GM18858 (cell line): ENCODE results near the gene GRIA2.
"Not testable (repeated sequence)": the region's sequence is repeated elsewhere in the genome, so short reads cannot be mapped to it uniquely, and the experiment has no call there.

ENCODE experiments used
- ATAC-seq: cut with Tn5 transposase; IDR thresholded peaks from one replicate; pipeline ENCODE4 v1.9.1; 2021; ENCODE audit not compliant: unreplicated experiment

Gene GRIA2

DNA sequence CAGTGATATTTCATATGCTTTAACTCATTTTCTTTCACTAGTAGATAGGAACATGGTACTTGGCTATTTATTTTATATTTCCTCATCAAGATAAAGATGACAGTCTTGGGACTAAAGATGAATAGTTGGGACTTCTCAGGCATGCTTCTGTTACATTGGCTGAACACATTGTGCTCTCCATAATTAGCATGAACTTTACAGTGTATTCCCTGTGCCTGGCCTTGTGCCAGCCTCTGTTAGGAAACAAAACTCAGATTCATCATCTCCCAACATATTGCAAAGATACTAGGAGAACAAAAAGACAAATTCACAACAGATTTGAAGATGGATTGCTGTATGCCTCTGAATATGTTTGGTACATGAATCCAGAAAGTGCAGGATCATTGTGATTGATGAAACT, 26.4 kb downstream of the GRIA2 start:
- no peak for ATAC-seq

DNA sequence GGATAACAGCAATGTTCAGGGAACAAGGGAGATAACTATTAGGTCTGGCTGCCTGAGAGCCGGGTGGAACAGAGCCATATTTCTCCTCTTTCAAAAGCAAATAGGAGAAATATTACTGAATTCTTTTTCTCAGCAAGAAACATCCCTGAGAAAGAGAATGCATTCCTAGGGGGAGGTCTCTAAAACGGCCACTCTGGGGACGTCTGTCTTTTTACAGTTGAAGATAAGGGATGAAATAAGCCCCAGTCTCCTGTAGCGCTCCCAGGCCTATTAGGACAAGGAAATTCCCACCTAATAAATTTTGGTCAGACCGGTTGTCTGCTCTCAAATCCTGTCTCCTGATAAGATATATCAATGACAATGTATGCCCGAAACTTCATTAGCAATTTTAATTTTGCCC, 37.6 kb downstream of the GRIA2 start:
- ATAC-seq, result not testable (repeated sequence)

DNA sequence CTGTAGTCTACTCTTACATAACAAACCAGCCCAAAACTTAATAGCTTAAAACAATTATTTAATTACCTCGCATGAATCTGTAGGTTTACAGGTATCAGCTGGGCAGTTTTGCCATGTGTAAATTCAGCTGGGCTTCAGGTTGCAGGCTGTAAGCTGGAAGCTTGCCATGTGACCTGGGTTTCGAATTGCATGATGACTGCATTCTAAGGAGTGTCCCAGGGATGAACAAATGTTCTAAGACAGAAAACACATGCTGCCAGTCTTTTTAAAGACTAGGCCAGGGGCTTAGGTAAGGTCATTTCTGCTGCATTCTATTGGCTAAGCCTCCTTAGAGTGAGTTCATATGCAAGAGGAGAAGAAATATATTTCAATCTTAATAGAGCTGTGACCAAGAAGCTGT, 44.8 kb downstream of the GRIA2 start:
- no peak for ATAC-seq

- ATAC-seq, result no peak
These were observed 49.6 kb downstream of the GRIA2 start for GRCh38 chr4:157270108-157270507.

GRCh38 chr4:157270552-157270951, 50.0 kb downstream of the GRIA2 start:
- ATAC-seq, result no peak

DNA sequence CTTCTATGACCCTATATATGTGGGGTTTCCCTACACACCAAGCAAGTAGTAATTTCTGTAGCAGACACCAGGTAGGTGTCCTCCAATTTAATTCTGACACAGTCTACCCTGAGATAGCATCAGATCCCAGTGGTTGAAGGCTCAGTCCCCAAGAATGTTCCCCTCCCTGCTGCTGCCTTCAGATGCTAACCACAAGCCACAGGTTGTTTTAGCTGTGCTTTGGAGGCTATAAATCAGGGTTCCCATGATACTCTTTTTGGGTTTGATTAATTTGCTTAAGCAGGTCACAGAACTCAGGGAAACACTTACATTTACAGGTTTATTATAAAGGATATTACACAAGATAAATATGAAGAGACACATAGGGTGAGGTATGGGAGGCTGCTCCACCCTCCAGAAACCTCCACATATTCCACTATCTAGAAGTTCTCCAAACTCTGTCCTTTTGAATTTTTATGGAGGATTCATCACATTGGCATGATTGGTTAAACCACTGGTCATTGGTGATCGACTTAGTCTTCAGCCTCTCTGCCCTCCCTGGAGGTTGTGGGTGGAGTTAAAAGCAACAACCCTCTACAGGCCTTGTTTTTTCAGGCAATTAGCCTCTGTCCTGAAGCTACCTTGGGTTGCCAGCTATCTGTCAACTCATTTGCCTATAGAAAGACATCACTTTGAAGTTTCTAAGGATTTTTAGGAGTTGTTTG, 50.8 kb downstream of the GRIA2 start:
- ATAC-seq, result no peak

- no peak for ATAC-seq
These were observed 60.1 kb downstream of the GRIA2 start for GRCh38 chr4:157280673-157281072.

- no peak for ATAC-seq
These were observed 61.5 kb downstream of the GRIA2 start for GRCh38 chr4:157282019-157282418.

- ATAC-seq, result no peak
These were observed 66.9 kb downstream of the GRIA2 start for GRCh38 chr4:157287445-157287844.

GRCh38 chr4:157290622-157291021, 70.1 kb downstream of the GRIA2 start:
- no peak for ATAC-seq

DNA sequence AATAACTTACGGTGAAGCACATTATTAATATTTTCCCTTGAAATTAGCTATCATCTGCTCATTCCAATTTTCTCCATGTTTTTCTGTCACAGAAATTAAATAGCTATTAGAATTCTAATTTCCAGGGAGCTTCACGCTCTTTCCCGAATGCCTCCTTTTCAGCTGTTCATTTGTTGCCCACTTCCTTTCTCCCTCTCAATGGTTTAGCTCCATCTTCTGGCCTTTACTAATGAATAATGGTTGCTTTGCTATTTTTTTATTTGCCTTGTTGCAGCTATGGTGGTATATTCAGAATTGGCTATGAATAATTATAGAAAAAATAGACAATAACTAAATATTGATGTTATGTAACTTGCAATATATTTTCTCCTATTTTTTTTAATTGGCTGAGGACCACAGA, 70.5 kb downstream of the GRIA2 start:
- ATAC-seq, result no peak

GRCh38 chr4:157293673-157294072, 73.1 kb downstream of the GRIA2 start:
- no peak for ATAC-seq

DNA sequence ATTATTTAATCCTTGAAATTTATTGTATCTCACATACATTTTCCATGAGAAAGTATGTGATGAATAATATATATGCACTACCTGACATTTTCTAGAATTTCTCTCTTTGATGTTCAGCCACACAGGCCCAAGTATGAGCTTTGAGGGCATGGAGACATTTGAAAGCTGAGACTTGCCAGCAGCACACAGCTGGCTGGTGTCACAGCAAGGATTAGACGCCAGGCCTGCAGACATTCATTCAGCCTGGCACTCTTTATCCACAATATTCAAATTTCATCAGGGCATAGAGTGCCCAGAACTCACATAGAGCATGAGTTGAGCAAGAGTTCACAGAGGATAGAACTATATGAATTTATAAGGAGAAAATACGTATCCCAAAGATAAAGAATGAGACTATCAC, 74.0 kb downstream of the GRIA2 start:
- no peak for ATAC-seq

- ATAC-seq, result no peak
These were observed 80.2 kb downstream of the GRIA2 start for GRCh38 chr4:157300701-157301100.

DNA sequence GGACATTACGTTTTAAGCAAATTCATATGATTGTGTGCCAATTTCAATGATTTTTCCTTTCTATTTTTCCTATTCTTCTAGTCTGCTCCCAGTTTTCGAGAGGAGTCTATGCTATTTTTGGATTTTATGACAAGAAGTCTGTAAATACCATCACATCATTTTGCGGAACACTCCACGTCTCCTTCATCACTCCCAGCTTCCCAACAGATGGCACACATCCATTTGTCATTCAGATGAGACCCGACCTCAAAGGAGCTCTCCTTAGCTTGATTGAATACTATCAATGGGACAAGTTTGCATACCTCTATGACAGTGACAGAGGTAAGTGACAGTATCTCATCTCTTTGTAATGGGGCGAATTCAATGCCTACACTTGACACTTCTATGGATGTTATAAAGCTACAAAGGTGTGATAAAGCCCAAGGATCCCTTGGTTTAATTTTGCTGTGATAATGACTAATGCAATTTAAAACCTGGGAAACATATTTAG, 83.0 kb downstream of the GRIA2 start:
- ATAC-seq, result no peak

- ATAC-seq, result no peak
These were observed 84.2 kb downstream of the GRIA2 start for GRCh38 chr4:157304769-157305168.

DNA sequence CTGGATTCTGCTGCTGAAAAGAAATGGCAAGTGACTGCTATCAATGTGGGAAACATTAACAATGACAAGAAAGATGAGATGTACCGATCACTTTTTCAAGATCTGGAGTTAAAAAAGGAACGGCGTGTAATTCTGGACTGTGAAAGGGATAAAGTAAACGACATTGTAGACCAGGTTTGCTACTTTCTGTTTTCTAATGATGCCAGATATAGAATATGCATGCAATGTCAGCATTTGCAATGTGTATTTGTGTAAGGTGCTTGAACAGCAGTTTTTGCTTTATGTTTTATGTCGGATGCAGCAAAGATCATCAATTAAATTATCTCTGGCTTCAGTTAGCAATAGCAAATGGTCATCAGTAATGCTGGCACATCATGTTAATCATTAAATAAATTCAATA, 92.2 kb downstream of the GRIA2 start:
- ATAC-seq, result no peak

- ATAC-seq, result no peak
These were observed 94.4 kb downstream of the GRIA2 start for GRCh38 chr4:157314906-157315305.

- ATAC-seq, result no peak
These were observed 95.4 kb downstream of the GRIA2 start for GRCh38 chr4:157315968-157316367.

GRCh38 chr4:157320092-157320491, 99.6 kb downstream of the GRIA2 start:
- no peak for ATAC-seq

GRCh38 chr4:157327666-157328065, 107.1 kb downstream of the GRIA2 start:
- no peak for ATAC-seq

DNA sequence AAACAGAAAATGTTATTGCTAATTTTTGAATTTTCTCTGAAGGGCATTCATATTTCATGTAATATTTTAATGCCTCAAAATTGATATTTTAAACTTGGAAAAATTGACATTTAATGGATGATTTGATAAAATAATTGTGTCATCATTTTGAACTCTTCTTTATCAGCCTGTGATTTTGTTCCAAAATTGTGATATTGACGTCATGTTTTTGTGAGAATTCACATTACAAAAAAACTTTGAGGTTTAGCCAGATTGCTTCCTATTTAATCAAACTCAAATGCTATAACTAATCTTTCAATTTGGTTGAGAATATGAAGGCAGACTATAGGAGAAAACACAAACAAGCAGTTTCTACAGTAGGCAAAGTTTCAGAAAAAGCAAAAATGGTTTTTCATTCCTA, 137.4 kb downstream of the GRIA2 start:
- no peak for ATAC-seq

DNA sequence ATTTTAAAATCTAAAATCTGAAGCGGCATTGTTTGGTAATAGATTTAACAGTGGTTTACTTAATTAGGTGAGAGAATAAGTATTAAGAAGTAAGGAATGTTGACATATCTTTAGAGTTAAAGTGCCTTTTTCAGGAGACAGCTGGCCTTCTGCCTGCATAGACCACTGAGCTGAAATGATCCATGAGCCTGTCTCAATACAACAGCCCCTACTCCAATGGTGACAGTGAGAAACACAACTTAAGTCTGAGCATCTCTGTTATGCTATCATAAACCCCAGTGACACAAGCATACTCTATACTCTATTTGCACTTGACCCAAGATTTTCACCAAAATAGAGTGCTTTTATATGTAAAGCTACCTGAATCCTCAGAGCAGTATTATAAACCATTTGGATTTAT, 137.9 kb downstream of the GRIA2 start:
- ATAC-seq, result no peak
